ENCODE data around the gene NFIB. TPM values are rescaled to one million over a fixed set of nuclear protein-coding genes. Genes with fewer than 3 reads are reported as not detected.

Gene NFIB
- total RNA-seq, 1 experiment from 2014 or later: 35.1 TPM

GRCh38 chr9:14320271-14321181, 6.6 kb upstream of the NFIB start:
- no peaks in the 10 kb centered on the region for H3K27me3 ChIP-seq (ENCODE audit: insufficient read depth, low read depth)
- peak overlapping the region; percentile 73; the same call in 1 of the 2 replicates for H3K4me3 ChIP-seq
- intact Hi-C loops (cut with micrococcal nuclease; ENCODE audit: unreplicated experiment): loop anchor here (10.0 kb wide), 1 partner anchor 104 kb away; no protein-coding TSS in a partner anchor
- peaks cover 15% of the 10 kb centered on the region; the same call in 1 of the 2 replicates for H3F3A ChIP-seq (ENCODE audit: insufficient read depth, low read depth)
- H3K4me1 ChIP-seq (replicated peaks; ENCODE audit: insufficient read depth): peaks cover 50% of the 10 kb centered on the region
- no peak for TF ChIP-seq EZH2 (IDR thresholded peaks at IDR 0.05; ENCODE audit: low read depth)
- TF ChIP-seq, protein P1, sequence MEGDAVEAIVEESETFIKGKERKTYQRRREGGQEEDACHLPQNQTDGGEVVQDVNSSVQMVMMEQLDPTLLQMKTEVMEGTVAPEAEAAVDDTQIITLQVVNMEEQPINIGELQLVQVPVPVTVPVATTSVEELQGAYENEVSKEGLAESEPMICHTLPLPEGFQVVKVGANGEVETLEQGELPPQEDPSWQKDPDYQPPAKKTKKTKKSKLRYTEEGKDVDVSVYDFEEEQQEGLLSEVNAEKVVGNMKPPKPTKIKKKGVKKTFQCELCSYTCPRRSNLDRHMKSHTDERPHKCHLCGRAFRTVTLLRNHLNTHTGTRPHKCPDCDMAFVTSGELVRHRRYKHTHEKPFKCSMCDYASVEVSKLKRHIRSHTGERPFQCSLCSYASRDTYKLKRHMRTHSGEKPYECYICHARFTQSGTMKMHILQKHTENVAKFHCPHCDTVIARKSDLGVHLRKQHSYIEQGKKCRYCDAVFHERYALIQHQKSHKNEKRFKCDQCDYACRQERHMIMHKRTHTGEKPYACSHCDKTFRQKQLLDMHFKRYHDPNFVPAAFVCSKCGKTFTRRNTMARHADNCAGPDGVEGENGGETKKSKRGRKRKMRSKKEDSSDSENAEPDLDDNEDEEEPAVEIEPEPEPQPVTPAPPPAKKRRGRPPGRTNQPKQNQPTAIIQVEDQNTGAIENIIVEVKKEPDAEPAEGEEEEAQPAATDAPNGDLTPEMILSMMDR (conservative IDR thresholded peaks at IDR 0.05): no peak
- peak overlapping the region; percentile 91 for H3K27ac ChIP-seq
- CTCF ChIA-PET: no interaction called here
- no TSS peak for BruUV-seq (replicated peaks)
- H3K9me2 ChIP-seq (ENCODE audit: insufficient read depth): no peaks in the 10 kb centered on the region
- no peaks in the 10 kb centered on the region for H3K9me3 ChIP-seq (ENCODE audit: insufficient read depth, low read depth)
- H3K36me3 ChIP-seq (ENCODE audit: low read depth): no peaks in the 10 kb centered on the region
- DNase-seq: peak in 1 of 2 experiments; percentile 77
- POLR2A ChIA-PET (ENCODE audit: unreplicated experiment): interaction anchor here (0.6 kb wide), 1 partner anchor 145 kb away, joined by 13 read pairs; no protein-coding TSS in a partner anchor
- H4K20me1 ChIP-seq (ENCODE audit: insufficient read depth): no peaks in the 10 kb centered on the region
- H3K4me2 ChIP-seq: peak overlapping the region; percentile 94
- H3K79me2 ChIP-seq (ENCODE audit: low read depth): peaks cover 8% of the 10 kb centered on the region; the same call in 1 of the 2 replicates
- H2AFZ ChIP-seq: 0 out of 2 replicates have a peak overlapping the region, but pooled peaks have one; percentile 33

DNA sequence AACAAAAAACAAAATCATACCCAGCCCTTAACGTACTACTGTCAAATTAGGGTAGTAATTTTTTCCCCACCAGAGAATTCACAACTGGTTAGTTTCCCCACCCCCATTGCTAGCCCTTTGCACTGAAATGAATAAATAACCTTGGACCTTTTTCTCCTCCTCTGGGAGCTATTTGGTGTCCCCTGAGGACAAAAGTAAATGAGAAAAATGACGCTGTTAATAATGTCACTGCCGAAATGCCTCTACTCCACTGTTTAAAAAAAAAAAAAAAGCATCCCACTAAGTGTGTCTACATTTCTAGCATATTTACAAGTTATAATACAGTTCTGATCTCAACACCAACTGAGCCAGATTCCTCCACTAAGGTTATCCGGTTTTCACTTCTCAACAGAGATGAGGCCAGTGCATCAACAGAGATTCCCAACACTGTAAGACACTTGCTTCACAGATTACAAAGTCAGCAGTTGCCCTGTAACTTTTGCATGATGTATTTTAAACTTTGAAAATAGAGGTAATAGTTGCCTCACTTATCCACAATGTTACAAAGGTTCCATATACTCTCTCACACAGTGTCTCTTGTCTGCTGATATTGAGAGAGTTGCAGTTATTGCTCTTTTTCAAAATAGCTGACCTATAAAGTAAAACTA, 5.1 kb upstream of the NFIB start:
- no peaks in the 10 kb centered on the region for H4K20me1 ChIP-seq (ENCODE audit: insufficient read depth)
- no peaks in the 10 kb centered on the region for H3K36me3 ChIP-seq (ENCODE audit: low read depth)
- POLR2A ChIA-PET (ENCODE audit: unreplicated experiment): no interaction called here
- no peak overlapping the region for H3K4me3 ChIP-seq
- CTCF ChIA-PET: no interaction called here
- intact Hi-C loops (cut with micrococcal nuclease; ENCODE audit: unreplicated experiment): no loop called here
- DNase-seq: no peak
- H3K9me3 ChIP-seq (ENCODE audit: insufficient read depth, low read depth): no peaks in the 10 kb centered on the region
- peaks cover 15% of the 10 kb centered on the region; the same call in 1 of the 2 replicates for H3F3A ChIP-seq (ENCODE audit: insufficient read depth, low read depth)
- no peak overlapping the region for H2AFZ ChIP-seq
- H3K9me2 ChIP-seq (ENCODE audit: insufficient read depth): no peaks in the 10 kb centered on the region
- BruUV-seq (replicated peaks): no TSS peak
- TF ChIP-seq, protein P1 (conservative IDR thresholded peaks at IDR 0.05): no peak
- no peak for TF ChIP-seq EZH2 (IDR thresholded peaks at IDR 0.05; ENCODE audit: low read depth)
- H3K27ac ChIP-seq: peak overlapping the region; percentile 91
- peaks cover 8% of the 10 kb centered on the region; the same call in 1 of the 2 replicates for H3K79me2 ChIP-seq (ENCODE audit: low read depth)
- H3K4me2 ChIP-seq: peak overlapping the region; percentile 94
- H3K27me3 ChIP-seq (ENCODE audit: insufficient read depth, low read depth): no peaks in the 10 kb centered on the region
- peaks cover 47% of the 10 kb centered on the region for H3K4me1 ChIP-seq (replicated peaks; ENCODE audit: insufficient read depth)

DNA sequence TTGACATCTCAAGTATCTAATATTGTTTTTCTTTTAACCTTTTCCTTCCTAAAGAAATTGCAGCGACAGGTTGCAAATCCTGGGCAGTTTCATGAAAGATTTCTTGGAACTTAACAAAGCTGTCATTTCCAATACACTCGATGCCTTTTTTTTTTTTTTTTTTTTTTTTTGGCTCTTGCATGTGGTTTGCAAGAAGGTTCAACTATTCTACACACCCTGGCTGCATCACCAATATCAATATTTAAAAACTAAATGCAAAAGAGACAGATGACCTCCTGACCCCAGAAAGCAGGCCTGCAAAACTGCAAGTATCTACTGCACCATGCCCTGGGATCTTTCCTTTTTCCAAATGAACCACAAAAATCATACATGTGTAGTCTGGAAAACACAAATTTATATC, 4.4 kb upstream of the NFIB start:
- intact Hi-C loops (cut with micrococcal nuclease; ENCODE audit: unreplicated experiment): no loop called here
- no TSS peak for BruUV-seq (replicated peaks)
- no peak overlapping the region for H2AFZ ChIP-seq
- CTCF ChIA-PET: no interaction called here
- H4K20me1 ChIP-seq (ENCODE audit: insufficient read depth): no peaks in the 10 kb centered on the region
- peaks cover 15% of the 10 kb centered on the region for H3F3A ChIP-seq (ENCODE audit: insufficient read depth, low read depth)
- H3K9me2 ChIP-seq (ENCODE audit: insufficient read depth): no peaks in the 10 kb centered on the region
- no peak overlapping the region for H3K4me2 ChIP-seq
- no peaks in the 10 kb centered on the region for H3K27me3 ChIP-seq (ENCODE audit: insufficient read depth, low read depth)
- no peaks in the 10 kb centered on the region for H3K36me3 ChIP-seq (ENCODE audit: low read depth)
- H3K79me2 ChIP-seq (ENCODE audit: low read depth): peaks cover 11% of the 10 kb centered on the region
- no peak overlapping the region for H3K4me3 ChIP-seq
- no peak overlapping the region for H3K27ac ChIP-seq
- peaks cover 40% of the 10 kb centered on the region for H3K4me1 ChIP-seq (replicated peaks; ENCODE audit: insufficient read depth)
- no peak for DNase-seq
- POLR2A ChIA-PET (ENCODE audit: unreplicated experiment): interaction anchor here (0.6 kb wide), 1 partner anchor 9 kb away, joined by 6 read pairs; no protein-coding TSS in a partner anchor
- TF ChIP-seq EZH2 (IDR thresholded peaks at IDR 0.05; ENCODE audit: low read depth): no peak
- TF ChIP-seq, protein P1 (conservative IDR thresholded peaks at IDR 0.05): no peak
- H3K9me3 ChIP-seq (ENCODE audit: insufficient read depth, low read depth): no peaks in the 10 kb centered on the region

Data from PC-9 (cell line).